Naive thymus-derived CD4-positive, alpha-beta T cell (primary cell): Measurements from ENCODE around the gene LMTK2. TPM values are rescaled to one million over a fixed set of nuclear protein-coding genes. Genes with fewer than 3 reads are reported as not detected.

ENCODE experiments used
- ATAC-seq: fragments of 150-1000 bp; cut with Tn5 transposase; 2 replicates; pipeline ENCODE4 v1.10.0; 2021; ENCODE audit warnings: mild to moderate bottlenecking, moderate library complexity
- CTCF ChIA-PET: fragments of 350-600 bp; sonication (Branson Sonifier 250); formaldehyde crosslinking; loops from one replicate; lab custom pipeline; 2021; ENCODE audit warnings: antibody characterized with exemption; lab: Charles Lee
- POLR2A ChIA-PET: fragments of 350-600 bp; sonication (Branson Sonifier 250); formaldehyde crosslinking; loops from one replicate; lab custom pipeline; 2021; ENCODE audit warnings: antibody characterized with exemption, inconsistent platforms; lab: Charles Lee
- DNase-seq, 9 donors: peaks; one replicate each; pipeline versions ENCODE4 v3.0.0 to v3.0.0-alpha.2; 2020 to 2022; ENCODE audit warnings: mixed read lengths in 1 of 9
- H3K27ac ChIP-seq: one replicate; pipeline ENCODE4 v1.7.0; 2013; ENCODE audit warnings: mild to moderate bottlenecking, low read depth, low read length, moderate library complexity
- H3K27me3 ChIP-seq, 2 donors: one replicate each; pipeline ENCODE4 v1.7.0; 2013; ENCODE audit warnings: low read length in 2 of 2, mild to moderate bottlenecking in 2 of 2, moderate library complexity in 2 of 2; ENCODE audit not compliant: control insufficient read depth in 2 of 2, insufficient read depth in 2 of 2
- H3K36me3 ChIP-seq, 3 experiments: 1 replicate in 2 of 3; 2 replicates in 1 of 3; pipeline ENCODE4 v1.7.0; 2013; ENCODE audit warnings: low read length in 3 of 3, mild to moderate bottlenecking in 3 of 3, moderate library complexity in 1 of 3; ENCODE audit not compliant: insufficient read depth in 3 of 3, control insufficient read depth in 2 of 3
- H3K4me1 ChIP-seq, 2 donors: one replicate each; pipeline ENCODE4 v1.7.0; 2013; ENCODE audit warnings: low read length in 2 of 2, mild to moderate bottlenecking in 2 of 2, moderate library complexity in 1 of 2; ENCODE audit not compliant: control insufficient read depth in 2 of 2, insufficient read depth in 2 of 2
- H3K4me3 ChIP-seq: 2 replicates; pipeline ENCODE4 v1.7.0; 2013; ENCODE audit warnings: mild to moderate bottlenecking, low read length
- H3K9me3 ChIP-seq, 3 experiments: 1 replicate in 2 of 3; 2 replicates in 1 of 3; pipeline ENCODE4 v1.7.0; 2013; ENCODE audit warnings: low read length in 3 of 3; ENCODE audit not compliant: control insufficient read depth in 2 of 3
- H3K27ac Mint-ChIP-seq, 9 donors: one replicate each; pipeline ENCODE4 v1.8.0; 2020 to 2022; ENCODE audit warnings: mixed read lengths in 9 of 9, mild to moderate bottlenecking in 8 of 9, moderate library complexity in 5 of 9, inconsistent platforms in 2 of 9
- H3K27me3 Mint-ChIP-seq, 5 donors: one replicate each; pipeline ENCODE4 v1.8.0; 2021 to 2022; ENCODE audit warnings: mixed read lengths in 5 of 5, mild to moderate bottlenecking in 1 of 5
- H3K36me3 Mint-ChIP-seq, 5 donors: one replicate each; pipeline ENCODE4 v1.8.0; 2020 to 2022; ENCODE audit warnings: mixed read lengths in 5 of 5, mild to moderate bottlenecking in 3 of 5, inconsistent platforms in 1 of 5
- H3K4me1 Mint-ChIP-seq, 7 donors: one replicate each; pipeline ENCODE4 v1.8.0; 2020 to 2022; ENCODE audit warnings: mixed read lengths in 7 of 7, mild to moderate bottlenecking in 3 of 7, inconsistent platforms in 1 of 7
- H3K4me3 Mint-ChIP-seq, 10 donors: one replicate each; pipeline ENCODE4 v1.8.0; 2020 to 2022; ENCODE audit warnings: mild to moderate bottlenecking in 10 of 10, mixed read lengths in 10 of 10, moderate library complexity in 6 of 10, inconsistent platforms in 2 of 10
- H3K9me3 Mint-ChIP-seq, 11 donors: one replicate each; pipeline ENCODE4 v1.8.0; 2020 to 2022; ENCODE audit warnings: mixed read lengths in 11 of 11, mild to moderate bottlenecking in 4 of 11, inconsistent platforms in 1 of 11, moderate library complexity in 1 of 11
- intact Hi-C, 2 donors: fragments of 100-400 bp; cut with micrococcal nuclease; formaldehyde crosslinking; loops; one replicate each; pipeline ENCODE4 v1.15.1; 2023
- polyA plus RNA-seq, 2 donors: library from polyadenylated mRNA; unstranded; fragments of 300-500 nt; fragmentation: Illumina TruSeq; gene quantifications; one replicate each; pipeline ENCODE4 v1.2.3, GENCODE V29; 2021
- total RNA-seq, 6 experiments: library from RNA in 5 of 6; stranded (reverse) in 5 of 6; gene quantifications; 1 replicate in 5 of 6; 2 replicates in 1 of 6; pipeline ENCODE4 v1.2.3 and lab custom pipeline; 2021 to 2026

The LMTK2 gene
- total and polyA plus RNA-seq, 7 experiments from 2014 or later = 2.2 to 29.1 (median 18.1) TPM

GRCh38 chr7:98084631-98085030 is 22.0 kb upstream of the LMTK2 start:
- DNase-seq (no peak), ATAC-seq (no peak)
- Histone ChIP-seq H3K27ac (no peak overlapping the region), H3K4me3 (no peak overlapping the region), H3K4me1 (no peaks in the 10 kb centered on the region), H3K27me3 (no peaks in the 10 kb centered on the region), H3K9me3 (no peaks in the 10 kb centered on the region), H3K36me3 (no peaks in the 10 kb centered on the region)
- intact Hi-C loops = no loop called here
- H3K4me1 Mint-ChIP-seq = no peaks in the 10 kb centered on the region
- ChIA-PET CTCF (no interaction called here), POLR2A (no interaction called here)
- H3K4me3 Mint-ChIP-seq = no peak overlapping the region
- no peaks in the 10 kb centered on the region for H3K36me3 Mint-ChIP-seq
- no peaks in the 10 kb centered on the region for H3K9me3 Mint-ChIP-seq
- no peak overlapping the region for H3K27ac Mint-ChIP-seq
- H3K27me3 Mint-ChIP-seq = peaks cover 0 to 11% (median 0%) of the 10 kb centered on the region in 5 donors

- Histone ChIP-seq H3K4me3 (no peak overlapping the region), H3K27me3 (no peaks in the 10 kb centered on the region), H3K36me3 (no peaks in the 10 kb centered on the region), H3K9me3 (no peaks in the 10 kb centered on the region), H3K27ac (no peak overlapping the region), H3K4me1 (no peaks in the 10 kb centered on the region)
- no peaks in the 10 kb centered on the region for H3K9me3 Mint-ChIP-seq
- no peaks in the 10 kb centered on the region for H3K36me3 Mint-ChIP-seq
- no peak overlapping the region for H3K4me3 Mint-ChIP-seq
- ChIA-PET CTCF (no interaction called here), POLR2A (no interaction called here)
- ATAC-seq (no peak), DNase-seq (no peak)
- intact Hi-C loops = no loop called here
- H3K27me3 Mint-ChIP-seq = peaks cover 0 to 11% (median 0%) of the 10 kb centered on the region in 5 donors
- H3K27ac Mint-ChIP-seq = no peak overlapping the region
- no peaks in the 10 kb centered on the region for H3K4me1 Mint-ChIP-seq
Observed at GRCh38 chr7:98085674-98086073, 21.0 kb upstream of the LMTK2 start.

GRCh38 chr7:98086281-98086718 is 20.4 kb upstream of the LMTK2 start:
- Histone ChIP-seq H3K36me3 (no peaks in the 10 kb centered on the region), H3K27ac (no peak overlapping the region), H3K4me1 (no peaks in the 10 kb centered on the region), H3K9me3 (no peaks in the 10 kb centered on the region), H3K27me3 (no peaks in the 10 kb centered on the region), H3K4me3 (no peak overlapping the region)
- Mint-ChIP-seq H3K36me3 (no peaks in the 10 kb centered on the region), H3K27ac (no peak overlapping the region), H3K9me3 (no peaks in the 10 kb centered on the region), H3K27me3 (peaks cover 0 to 14% (median 4%) of the 10 kb centered on the region in 5 donors), H3K4me1 (peaks cover 0 to 2% (median 0%) of the 10 kb centered on the region in 7 donors), H3K4me3 (no peak overlapping the region)
- no peak for DNase-seq
- no peak for ATAC-seq
- CTCF ChIA-PET = no interaction called here
- intact Hi-C loops = no loop called here
- POLR2A ChIA-PET = no interaction called here

- Histone ChIP-seq H3K27me3 (no peaks in the 10 kb centered on the region), H3K4me3 (no peak overlapping the region), H3K9me3 (no peaks in the 10 kb centered on the region), H3K4me1 (no peaks in the 10 kb centered on the region), H3K27ac (no peak overlapping the region), H3K36me3 (no peaks in the 10 kb centered on the region)
- H3K27me3 Mint-ChIP-seq = peaks cover 0 to 15% (median 9%) of the 10 kb centered on the region in 5 donors
- POLR2A ChIA-PET = interaction anchor here (0.6 kb wide), 1 partner anchor 35 kb away, joined by 4 read pairs; no protein-coding TSS in a partner anchor
- DNase-seq (no peak), ATAC-seq (no peak)
- peaks cover 0 to 4% (median 0%) of the 10 kb centered on the region in 11 donors for H3K9me3 Mint-ChIP-seq
- H3K4me1 Mint-ChIP-seq = peaks cover 0 to 2% (median 0%) of the 10 kb centered on the region in 7 donors
- H3K27ac Mint-ChIP-seq = no peak overlapping the region
- CTCF ChIA-PET = interaction anchor here (0.8 kb wide), 1 partner anchor 9 kb away, joined by 3 read pairs; no protein-coding TSS in a partner anchor
- intact Hi-C loops = no loop called here
- H3K36me3 Mint-ChIP-seq = no peaks in the 10 kb centered on the region
- no peak overlapping the region for H3K4me3 Mint-ChIP-seq
Observed at GRCh38 chr7:98088109-98088508, 18.6 kb upstream of the LMTK2 start.

GRCh38 chr7:98090116-98090515 is 16.5 kb upstream of the LMTK2 start:
- ATAC-seq (no peak), DNase-seq (no peak)
- no peak overlapping the region for H3K27ac Mint-ChIP-seq
- peaks cover 0 to 4% (median 0%) of the 10 kb centered on the region in 5 donors for H3K36me3 Mint-ChIP-seq
- no peaks in the 10 kb centered on the region for H3K36me3 ChIP-seq
- peaks cover 0 to 22% (median 6%) of the 10 kb centered on the region in 11 donors for H3K9me3 Mint-ChIP-seq
- no peaks in the 10 kb centered on the region for H3K27me3 ChIP-seq
- H3K4me3 ChIP-seq = no peak overlapping the region
- ChIA-PET CTCF (interaction anchor here (0.7 kb wide), 2 partner anchors 13 to 246 kb away, joined by 3 to 4 read pairs; no protein-coding TSS in a partner anchor), POLR2A (no interaction called here)
- intact Hi-C loops = no loop called here
- H3K27me3 Mint-ChIP-seq = peaks cover 6 to 15% (median 10%) of the 10 kb centered on the region in 5 donors
- no peak overlapping the region for H3K4me3 Mint-ChIP-seq
- no peak overlapping the region for H3K27ac ChIP-seq
- H3K9me3 ChIP-seq = no peaks in the 10 kb centered on the region
- peaks cover 0 to 2% (median 0%) of the 10 kb centered on the region in 7 donors for H3K4me1 Mint-ChIP-seq
- no peaks in the 10 kb centered on the region for H3K4me1 ChIP-seq

- Histone ChIP-seq H3K9me3 (no peaks in the 10 kb centered on the region), H3K36me3 (no peaks in the 10 kb centered on the region), H3K27me3 (no peaks in the 10 kb centered on the region), H3K27ac (no peak overlapping the region), H3K4me3 (no peak overlapping the region), H3K4me1 (no peaks in the 10 kb centered on the region)
- Mint-ChIP-seq H3K4me3 (no peak overlapping the region), H3K4me1 (peaks cover 0 to 2% (median 0%) of the 10 kb centered on the region in 7 donors), H3K27ac (no peak overlapping the region), H3K27me3 (peaks cover 10 to 16% (median 15%) of the 10 kb centered on the region in 5 donors), H3K9me3 (peaks cover 0 to 32% (median 14%) of the 10 kb centered on the region in 11 donors), H3K36me3 (peaks cover 0 to 5% (median 0%) of the 10 kb centered on the region in 5 donors)
- CTCF ChIA-PET = no interaction called here
- DNase-seq (no peak), ATAC-seq (no peak)
- intact Hi-C loops = no loop called here
- POLR2A ChIA-PET = no interaction called here
Observed at GRCh38 chr7:98091061-98091460, 15.6 kb upstream of the LMTK2 start.

- DNase-seq = no peak
- ChIA-PET POLR2A (no interaction called here), CTCF (no interaction called here)
- peaks cover 0 to 4% (median 0%) of the 10 kb centered on the region in 3 experiments for H3K9me3 ChIP-seq
- Mint-ChIP-seq H3K36me3 (peaks cover 0 to 8% (median 0%) of the 10 kb centered on the region in 5 donors), H3K27ac (no peak overlapping the region), H3K4me3 (no peak overlapping the region), H3K27me3 (peaks cover 10 to 21% (median 17%) of the 10 kb centered on the region in 5 donors), H3K9me3 (peaks cover 0 to 37% (median 16%) of the 10 kb centered on the region in 11 donors), H3K4me1 (peaks cover 0 to 2% (median 0%) of the 10 kb centered on the region in 7 donors)
- no peaks in the 10 kb centered on the region for H3K36me3 ChIP-seq
- no peaks in the 10 kb centered on the region for H3K27me3 ChIP-seq
- intact Hi-C loops = no loop called here
- ATAC-seq = no peak
- no peak overlapping the region for H3K27ac ChIP-seq
- no peak overlapping the region for H3K4me3 ChIP-seq
- no peaks in the 10 kb centered on the region for H3K4me1 ChIP-seq
Observed at GRCh38 chr7:98091523-98091922, 15.1 kb upstream of the LMTK2 start.
